Measurements from ENCODE around the gene VEGFB. TPM values are rescaled to one million over a fixed set of nuclear protein-coding genes. Genes with fewer than 3 reads are reported as not detected.

VEGFB gene
- total and polyA plus RNA-seq, 2 of the 4 experiments (the other 2 are of a cell fraction): 3.0 to 25.1 TPM

DNA sequence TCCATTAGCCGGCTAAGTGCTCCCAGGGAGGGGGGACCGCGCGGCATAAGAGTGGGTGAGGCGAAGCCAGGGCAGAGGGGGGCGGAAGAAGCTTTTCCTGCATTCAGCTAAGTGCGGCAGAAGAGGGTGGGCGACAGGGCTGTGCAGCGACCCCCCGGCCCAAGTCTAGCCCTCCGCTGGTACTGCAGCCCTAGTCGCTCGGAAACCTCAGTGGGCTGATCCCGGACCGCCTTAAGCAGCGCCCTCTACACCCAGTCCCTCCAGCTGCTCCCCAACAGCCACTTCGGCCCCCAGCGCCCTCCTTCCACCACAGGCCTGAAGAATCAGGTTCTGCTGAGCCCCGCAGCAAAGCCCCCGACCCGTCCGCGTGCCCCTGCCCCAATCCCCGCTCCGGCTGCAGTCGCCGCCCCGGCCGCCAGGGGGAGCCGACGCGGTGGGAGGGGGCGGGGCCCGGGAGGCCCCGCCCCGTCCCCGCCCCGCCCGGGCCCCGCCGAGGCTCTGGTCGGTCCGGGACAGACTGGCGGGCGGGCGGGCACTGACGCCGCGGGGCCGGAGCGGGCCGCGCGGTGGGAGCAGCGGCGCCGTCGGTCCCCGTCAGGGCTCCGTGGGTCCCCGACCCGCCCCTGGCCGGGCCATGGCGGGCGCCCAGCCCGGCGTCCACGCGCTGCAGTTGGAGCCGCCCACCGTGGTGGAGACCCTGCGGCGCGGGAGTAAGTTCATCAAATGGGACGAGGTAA lies 16.8 kb downstream of the VEGFB start, which contains the start of gene PLCB3:
Gene PLCB3 (plus strand): TSS at position 515 of the 737 bp plus-strand sequence. CDS start 120 bp downstream, at position 635.
- Histone ChIP-seq H3K4me3 (ENCODE audit: insufficient read depth, low read depth, low read length) (peak within 1 kb of the TSS; percentile 98), H3K9me1 (ENCODE audit: insufficient read depth, low read length) (no peaks in the 10 kb centered on the region), H2BK5ac (ENCODE audit: low read depth, low read length, poor library complexity, severe bottlenecking) (peak within 1 kb of the TSS; percentile 77), H3K14ac (replicated peaks; ENCODE audit: low read depth, low read length) (peak within 1 kb of the TSS; percentile 97), H4K5ac (ENCODE audit: low read depth, low read length) (peak within 1 kb of the TSS; percentile 92), H4K8ac (ENCODE audit: low read depth in 2 of 2, low read length in 2 of 2) (peak within 1 kb of the TSS; percentile 33 to 74; a peak in 3 of 4 replicates), H2AFZ (replicated peaks; ENCODE audit: low read length, poor library complexity) (peak within 1 kb of the TSS; percentile 99), H3K18ac (ENCODE audit: low read depth, low read length) (peak within 1 kb of the TSS; percentile 68), H2BK120ac (ENCODE audit: low read depth, low read length) (peak within 1 kb of the TSS; percentile 30; the same call in 1 of the 2 replicates), H3K4ac (ENCODE audit: low read depth, low read length) (peak within 1 kb of the TSS; percentile 96), H4K91ac (ENCODE audit: insufficient read depth, low read depth, low read length) (peak within 1 kb of the TSS; percentile 91), H2BK20ac (ENCODE audit: low read depth, low read length) (no peak within 1 kb of the TSS), H2AK9ac (replicated peaks; ENCODE audit: low read depth, low read length, poor library complexity) (peak within 1 kb of the TSS; percentile 100), H3K27me3 (ENCODE audit: control insufficient read depth, insufficient read depth, low read length) (no peaks in the 10 kb centered on the region), H3K9me3 (ENCODE audit: control insufficient read depth, insufficient read depth, low read length) (no peaks in the 10 kb centered on the region), H3K56ac (ENCODE audit: extremely low read depth, insufficient read depth, low read length) (peak within 1 kb of the TSS; percentile 82; the same call in 1 of the 2 replicates), H3K9ac (ENCODE audit: low read depth, low read length) (peak within 1 kb of the TSS; percentile 97), H4K20me1 (ENCODE audit: insufficient read depth, low read length) (peaks cover 8% of the 10 kb centered on the region; the same call in 1 of the 2 replicates), H3K23ac (ENCODE audit: low read depth, low read length) (peak within 1 kb of the TSS; percentile 94), H3K4me1 (ENCODE audit: control insufficient read depth, insufficient read depth, low read length) (peaks cover 10% of the 10 kb centered on the region), H3K79me1 (ENCODE audit: low read depth in 1 of 2, low read length in 2 of 2) (peaks cover 8 to 51% of the 10 kb centered on the region in 2 experiments), H3K36me3 (ENCODE audit: control insufficient read depth, insufficient read depth, low read length) (peaks cover 10% of the 10 kb centered on the region), H3K4me2 (ENCODE audit: low read depth, low read length) (peak within 1 kb of the TSS; percentile 100), H2AK5ac (ENCODE audit: low read depth, low read length) (peak within 1 kb of the TSS; percentile 89), H2BK15ac (ENCODE audit: low read depth, low read length) (no peak within 1 kb of the TSS), H3K27ac (ENCODE audit: insufficient read depth, low read length) (peak within 1 kb of the TSS; percentile 88)
- ATAC-seq (ENCODE audit: low read depth): peak; percentile 66
- POLR2A ChIA-PET (ENCODE audit: unreplicated experiment): no interaction called here
- in situ Hi-C loops (cut with MboI; ENCODE audit: low sequenced_read_pairs) (no loop called here), dilution Hi-C loops (cut with HindIII; ENCODE audit: low sequenced_read_pairs, unreplicated experiment) (no loop called here), intact Hi-C loops (cut with micrococcal nuclease) (loop anchor here (1.0 kb wide), 1 partner anchor 50 kb away; no protein-coding TSS in a partner anchor)
- TF ChIP-seq POLR2A (IDR thresholded peaks at IDR 0.05; ENCODE audit: low read depth, low read length) (peak; percentile 46; the same call in 1 of the 2 replicates), NFE2L2 (IDR thresholded peaks at IDR 0.05; ENCODE audit: low read depth, low read length) (no peak), RCOR1 (IDR thresholded peaks at IDR 0.05; ENCODE audit: insufficient replicate concordance, low read length) (no peak), MAFK (IDR thresholded peaks at IDR 0.05; ENCODE audit: low read depth, low read length) (no peak), BHLHE40 (IDR thresholded peaks at IDR 0.05; ENCODE audit: low read depth, low read length) (no peak), MXI1 (IDR thresholded peaks at IDR 0.05; ENCODE audit: borderline replicate concordance, low read depth, low read length) (no peak), ELK1 (IDR thresholded peaks at IDR 0.05; ENCODE audit: borderline replicate concordance, low read depth, low read length) (no peak), CHD1 (IDR thresholded peaks at IDR 0.05; ENCODE audit: low read depth, low read length) (no peak), SMC3 (IDR thresholded peaks at IDR 0.05; ENCODE audit: low read depth, low read length) (peak; percentile 40), RAD21 (IDR thresholded peaks at IDR 0.05; ENCODE audit: low read length) (no peak), RFX5 (IDR thresholded peaks at IDR 0.05; ENCODE audit: low read depth, low read length) (no peak), MAZ (IDR thresholded peaks at IDR 0.05; ENCODE audit: borderline replicate concordance, low read depth, low read length) (peak; percentile 55; the same call in 1 of the 2 replicates)
- TF ChIP-seq, protein P1, sequence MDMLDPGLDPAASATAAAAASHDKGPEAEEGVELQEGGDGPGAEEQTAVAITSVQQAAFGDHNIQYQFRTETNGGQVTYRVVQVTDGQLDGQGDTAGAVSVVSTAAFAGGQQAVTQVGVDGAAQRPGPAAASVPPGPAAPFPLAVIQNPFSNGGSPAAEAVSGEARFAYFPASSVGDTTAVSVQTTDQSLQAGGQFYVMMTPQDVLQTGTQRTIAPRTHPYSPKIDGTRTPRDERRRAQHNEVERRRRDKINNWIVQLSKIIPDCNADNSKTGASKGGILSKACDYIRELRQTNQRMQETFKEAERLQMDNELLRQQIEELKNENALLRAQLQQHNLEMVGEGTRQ (IDR thresholded peaks at IDR 0.05; ENCODE audit: low read depth, low read length): no peak
- TF ChIP-seq, protein P2, sequence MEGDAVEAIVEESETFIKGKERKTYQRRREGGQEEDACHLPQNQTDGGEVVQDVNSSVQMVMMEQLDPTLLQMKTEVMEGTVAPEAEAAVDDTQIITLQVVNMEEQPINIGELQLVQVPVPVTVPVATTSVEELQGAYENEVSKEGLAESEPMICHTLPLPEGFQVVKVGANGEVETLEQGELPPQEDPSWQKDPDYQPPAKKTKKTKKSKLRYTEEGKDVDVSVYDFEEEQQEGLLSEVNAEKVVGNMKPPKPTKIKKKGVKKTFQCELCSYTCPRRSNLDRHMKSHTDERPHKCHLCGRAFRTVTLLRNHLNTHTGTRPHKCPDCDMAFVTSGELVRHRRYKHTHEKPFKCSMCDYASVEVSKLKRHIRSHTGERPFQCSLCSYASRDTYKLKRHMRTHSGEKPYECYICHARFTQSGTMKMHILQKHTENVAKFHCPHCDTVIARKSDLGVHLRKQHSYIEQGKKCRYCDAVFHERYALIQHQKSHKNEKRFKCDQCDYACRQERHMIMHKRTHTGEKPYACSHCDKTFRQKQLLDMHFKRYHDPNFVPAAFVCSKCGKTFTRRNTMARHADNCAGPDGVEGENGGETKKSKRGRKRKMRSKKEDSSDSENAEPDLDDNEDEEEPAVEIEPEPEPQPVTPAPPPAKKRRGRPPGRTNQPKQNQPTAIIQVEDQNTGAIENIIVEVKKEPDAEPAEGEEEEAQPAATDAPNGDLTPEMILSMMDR (conservative IDR thresholded peaks at IDR 0.05; ENCODE audit: low read depth, low read length): peak; percentile 72
- no TSS peak for BruUV-seq (replicated peaks)
- CTCF ChIA-PET: interaction anchor here (0.6 to 1.7 kb wide), 4 partner anchors 47 to 70 kb away, joined by 3 to 5 read pairs (median 3); no protein-coding TSS in a partner anchor
- no peak for DNase-seq
- WGBS, 2 experiments (ENCODE audit: extremely low coverage in 2 of 2, insufficient read length in 1 of 2): 0% methylated on average over 37 of the region's 75 CpGs; no CpG with 5 or more reads in 1 of the 2 experiments
